ENCODE data around the gene METTL15.
"Not testable (repeated sequence)": the region's sequence is repeated elsewhere in the genome, so short reads cannot be mapped to it uniquely, and the experiment has no call there.

METTL15 gene

GRCh38 chr11:28107750-28108618 lies at the start of gene METTL15, which contains the start of gene KIF18A:
Gene METTL15, plus strand, starts transcription at chr11:28108388. Its CDS starts 4,947 bp downstream, at chr11:28113335.
Gene KIF18A, minus strand, starts transcription at chr11:28108156. Its CDS starts 10,209 bp downstream, at chr11:28097947.
- DNase-seq: peak; percentile 99

- DNase-seq: no peak
Measured at GRCh38 chr11:28071305-28071704, 36.9 kb upstream of the METTL15 start.

- DNase-seq: no peak
Measured at GRCh38 chr11:28072321-28072720, 35.9 kb upstream of the METTL15 start.

GRCh38 chr11:28077521-28077920 lies 30.7 kb upstream of the METTL15 start:
- no peak for DNase-seq

GRCh38 chr11:28083118-28083517 lies 25.1 kb upstream of the METTL15 start:
- DNase-seq: no peak

GRCh38 chr11:28086569-28086968 lies 21.6 kb upstream of the METTL15 start:
- no peak for DNase-seq

GRCh38 chr11:28087192-28087591 lies 21.0 kb upstream of the METTL15 start:
- not testable (repeated sequence) for DNase-seq

- DNase-seq: not testable (repeated sequence)
Measured at GRCh38 chr11:28087693-28088092, 20.5 kb upstream of the METTL15 start.

- DNase-seq: no peak
Measured at GRCh38 chr11:28089378-28089777, 18.8 kb upstream of the METTL15 start.

GRCh38 chr11:28090052-28090749 lies 18.0 kb upstream of the METTL15 start:
- no peak for DNase-seq

GRCh38 chr11:28092786-28093185 lies 15.4 kb upstream of the METTL15 start:
- no peak for DNase-seq

- DNase-seq: no peak
Measured at GRCh38 chr11:28098257-28098656, 9.9 kb upstream of the METTL15 start.

- no peak for DNase-seq
Measured at GRCh38 chr11:28099715-28100114, 8.5 kb upstream of the METTL15 start.

- no peak for DNase-seq
Measured at GRCh38 chr11:28100665-28101064, 7.5 kb upstream of the METTL15 start.

GRCh38 chr11:28102300-28102699 lies 5.9 kb upstream of the METTL15 start:
- DNase-seq: not testable (repeated sequence)

GRCh38 chr11:28104425-28104824 lies 3.8 kb upstream of the METTL15 start:
- no peak for DNase-seq

- DNase-seq: no peak
Measured at GRCh38 chr11:28104984-28105383, 3.2 kb upstream of the METTL15 start.

- DNase-seq: no peak
Measured at GRCh38 chr11:28105869-28106268, 2.3 kb upstream of the METTL15 start.

- DNase-seq: no peak
Measured at GRCh38 chr11:28106353-28107043, 1.7 kb upstream of the METTL15 start.

- DNase-seq: peak; percentile 28
Measured at GRCh38 chr11:28107191-28107749, 918 bp upstream of the METTL15 start.

- no peak for DNase-seq
Measured at GRCh38 chr11:28108958-28109357, 770 bp downstream of the METTL15 start.

- peak; percentile 76 for DNase-seq
Measured at GRCh38 chr11:28110108-28110820, 2.1 kb downstream of the METTL15 start.

All from activated CD4-positive, alpha-beta T cell treated with anti-CD3 and anti-CD28 coated beads, Interleukin-2, Interleukin-6, amounts not matched to agents 100 ng/mL and 50 ng/mL, durations not matched to agents 16 hours and 8 hours (primary cell).